ENCODE measurements around the gene SLC22A6.

GRCh38 chr11:62959422-62959980 is 25.3 kb downstream of the SLC22A6 start:
- TF ChIP-seq CTCF (conservative IDR thresholded peaks at IDR 0.05; ENCODE audit: low read length) (no peak), EZH2phosphoT487 (IDR thresholded peaks at IDR 0.05; ENCODE audit: borderline replicate concordance) (no peak)

Data from Loucy (cell line).